ENCODE results near the gene LARGE1. TPM values are rescaled to one million over a fixed set of nuclear protein-coding genes. Genes with fewer than 3 reads are reported as not detected.

LARGE1 gene
- total and polyA plus RNA-seq, 8 donors: 4.1 to 29.3 (median 13.7) TPM

GRCh38 chr22:33537059-33537458 lies 383.2 kb downstream of the LARGE1 start:
- WGBS, 2 donors: 88 to 89% methylated on average over 9 of the region's 9 CpGs
- Histone ChIP-seq H3K4me3 (no peak overlapping the region), H3K9me3 (no peaks in the 10 kb centered on the region), H3K4me1 (peaks cover 15 to 27% (median 20%) of the 10 kb centered on the region in 3 donors), H3K27ac (no peak overlapping the region), H3K36me3 (no peaks in the 10 kb centered on the region), H3K27me3 (no peaks in the 10 kb centered on the region)
- intact Hi-C loops (cut with DNase I): no loop called here
- no peak for DNase-seq
- no peak for FAIRE-seq
- no peak for ATAC-seq
- TF ChIP-seq CTCF (IDR thresholded peaks at IDR 0.05): no peak

GRCh38 chr22:33535937-33536875 lies 384.1 kb downstream of the LARGE1 start:
- WGBS, 2 donors: 75% methylated on average over 15 of the region's 15 CpGs
- H3K27me3 ChIP-seq: no peaks in the 10 kb centered on the region
- no peak overlapping the region for H3K4me3 ChIP-seq
- FAIRE-seq (no peak), ATAC-seq (no peak), DNase-seq (no peak)
- no peaks in the 10 kb centered on the region for H3K9me3 ChIP-seq
- no peak overlapping the region for H3K27ac ChIP-seq
- no peaks in the 10 kb centered on the region for H3K36me3 ChIP-seq
- intact Hi-C loops (cut with DNase I): no loop called here
- TF ChIP-seq CTCF (IDR thresholded peaks at IDR 0.05): no peak
- peaks cover 15 to 27% (median 20%) of the 10 kb centered on the region in 3 donors for H3K4me1 ChIP-seq

GRCh38 chr22:33529424-33530113 lies 390.7 kb downstream of the LARGE1 start:
- no peaks in the 10 kb centered on the region for H3K9me3 ChIP-seq
- no peak overlapping the region for H3K27ac ChIP-seq
- peak in 1 of 4 donors; percentile 28 for ATAC-seq
- intact Hi-C loops (cut with DNase I): loop anchor here in 1 of 3 donors (10.0 kb wide), 1 partner anchor 45 kb away; no protein-coding TSS in a partner anchor
- H3K4me3 ChIP-seq: no peak overlapping the region
- FAIRE-seq: no peak
- no peak for TF ChIP-seq CTCF (IDR thresholded peaks at IDR 0.05)
- H3K4me1 ChIP-seq: peaks cover 0 to 6% (median 0%) of the 10 kb centered on the region in 3 donors
- H3K27me3 ChIP-seq: no peaks in the 10 kb centered on the region
- H3K36me3 ChIP-seq: no peaks in the 10 kb centered on the region
- WGBS, 2 donors: 76 to 80% methylated on average over 9 of the region's 9 CpGs
- DNase-seq: no peak

- no peak for TF ChIP-seq CTCF (IDR thresholded peaks at IDR 0.05)
- Histone ChIP-seq H3K4me3 (no peak overlapping the region), H3K4me1 (peaks cover 0 to 6% (median 0%) of the 10 kb centered on the region in 3 donors), H3K9me3 (no peaks in the 10 kb centered on the region), H3K27ac (no peak overlapping the region), H3K36me3 (no peaks in the 10 kb centered on the region), H3K27me3 (no peaks in the 10 kb centered on the region)
- intact Hi-C loops (cut with DNase I): loop anchor here in 1 of 3 donors (10.0 kb wide), 1 partner anchor 47 kb away; no protein-coding TSS in a partner anchor
- DNase-seq (no peak), ATAC-seq (no peak), FAIRE-seq (no peak)
- WGBS, 2 donors: 80 to 82% methylated on average over 3 of the region's 3 CpGs
Observed at GRCh38 chr22:33528183-33528582, 392.1 kb downstream of the LARGE1 start.
